K562 (cell line): ENCODE data around the gene DLGAP3. TPM values are rescaled to one million over a fixed set of nuclear protein-coding genes. Genes with fewer than 3 reads are reported as not detected.

Experiments
- BDP1 ChIP-seq: IDR thresholded peaks from 3 replicates; pipeline ENCODE4 v1.6.1; 2011; ENCODE audit not compliant: insufficient read length, insufficient read depth
- DIDO1 ChIP-seq: fragments of 450-650 bp; IDR thresholded peaks from 2 replicates; pipeline ENCODE4 v1.6.1; 2016; ENCODE audit warnings: low read depth, missing biosample characterization, missing genetic modification characterization
- GABPA ChIP-seq: fragments of 200-800 bp; sonication (Bioruptor generic); conservative IDR thresholded peaks from 2 replicates; pipeline ENCODE4 v1.6.1; 2016; ENCODE audit warnings: low read depth, missing genetic modification characterization, missing compliant biosample characterization
- GATAD2B ChIP-seq: fragments of 450-650 bp; IDR thresholded peaks from 2 replicates; pipeline ENCODE4 v1.6.1; 2017; ENCODE audit warnings: mild to moderate bottlenecking, borderline replicate concordance
- HNRNPLL ChIP-seq: fragments of 200-400 bp; formaldehyde crosslinking; IDR thresholded peaks from 2 replicates; pipeline ENCODE4 v1.6.1; 2017; ENCODE audit warnings: low read length, low read depth, mild to moderate bottlenecking; ENCODE audit not compliant: poor library complexity, severe bottlenecking
- MED1 ChIP-seq: sonication (generic); formaldehyde crosslinking; IDR thresholded peaks from 2 replicates; pipeline ENCODE4 v1.8.1; 2023; ENCODE audit warnings: missing genetic modification reagents, borderline replicate concordance
- NUFIP1 ChIP-seq: fragments of 450-650 bp; IDR thresholded peaks from 2 replicates; pipeline ENCODE4 v1.6.1; 2018; ENCODE audit not compliant: partially characterized antibody
- RAD21 ChIP-seq, 2 experiments: fragments of 250-450 bp in 1 of 2; fragments of 450-650 bp in 1 of 2; sonication (Bioruptor Pico) in 1 of 2; formaldehyde crosslinking in 1 of 2; IDR thresholded peaks in 1 of 2; conservative IDR thresholded peaks in 1 of 2; 2 replicates each; pipeline versions ENCODE4 v1.4.0 to v1.8.0; 2020 to 2022; ENCODE audit warnings: mild to moderate bottlenecking in 2 of 2, moderate library complexity in 1 of 2
- RBM15 ChIP-seq: fragments of 200-400 bp; formaldehyde crosslinking; IDR thresholded peaks from 2 replicates; pipeline ENCODE4 v1.6.1; 2018; ENCODE audit warnings: mild to moderate bottlenecking, low read length, moderate library complexity; ENCODE audit not compliant: insufficient read depth
- SETDB1 ChIP-seq: IDR thresholded peaks from one replicate; pipeline ENCODE4 v1.6.1; 2012; ENCODE audit warnings: low read length, control low read depth, inconsistent platforms
- SNIP1 ChIP-seq: fragments of 450-650 bp; IDR thresholded peaks from 2 replicates; pipeline ENCODE4 v1.7.1; 2017; ENCODE audit warnings: low read depth, mild to moderate bottlenecking
- SRF ChIP-seq, 2 experiments: fragments of 250-450, 450-650 bp in 1 of 2; sonication (Bioruptor Pico) in 1 of 2; sonication (generic) in 1 of 2; formaldehyde crosslinking; IDR thresholded peaks; 2 replicates each; pipeline versions ENCODE4 v1.5.0 to v1.5.1; 2020 to 2022; ENCODE audit warnings: mild to moderate bottlenecking in 1 of 2, missing genetic modification reagents in 1 of 2
- THRA ChIP-seq: fragments of 450-650 bp; IDR thresholded peaks from 2 replicates; pipeline ENCODE4 v1.6.1; 2017; ENCODE audit warnings: mild to moderate bottlenecking, moderate library complexity
- ZBTB33 ChIP-seq: sonication (generic); formaldehyde crosslinking; IDR thresholded peaks from 2 replicates; pipeline ENCODE4 v1.8.1; 2023; ENCODE audit warnings: mild to moderate bottlenecking, missing genetic modification reagents
- ZKSCAN1 ChIP-seq: fragments of 150-350 bp; IDR thresholded peaks from 2 replicates; pipeline ENCODE4 v1.6.1; 2016; ENCODE audit warnings: low read depth, low read length
- ZNF778 ChIP-seq: fragments of 450-650 bp; formaldehyde crosslinking; IDR thresholded peaks from 2 replicates; pipeline ENCODE4 v1.4.0; 2020; ENCODE audit warnings: mild to moderate bottlenecking, moderate library complexity
- polyA plus RNA-seq, 8 experiments: library from polyadenylated mRNA; depleted of rRNA in 4 of 8; stranded (reverse) in 5 of 8; unstranded in 3 of 8; fragments of >200 nt; fragmentation: Nextera tagmentation in 2 of 8; fragmentation: Illumina TruSeq in 1 of 8; extraction: Ambion mirVana in 2 of 8; extraction: Trizol in 1 of 8; gene quantifications; 2 replicates each; pipeline versions ENCODE4 v1.2.1 to v1.2.3, GENCODE V29; 2011 to 2014; ENCODE audit warnings: inconsistent platforms in 1 of 8, missing spikeins in 1 of 8
- total RNA-seq, 7 experiments: library from RNA; depleted of rRNA in 6 of 7; stranded (reverse); fragments of >200 nt in 6 of 7; fragmentation: Illumina TruSeq in 2 of 7; extraction: Trizol in 2 of 7; gene quantifications; 2 replicates each; pipeline versions ENCODE4 v1.2.1 to v1.2.3, GENCODE V29; 2011 to 2021; ENCODE audit warnings: low replicate concordance in 1 of 7
- TF ChIP-seq, protein P1 (sequence below): fragments of 250-450 bp; sonication (Bioruptor Pico); IDR thresholded peaks from 2 replicates; pipeline ENCODE4 v1.5.0; 2022; ENCODE audit warnings: mild to moderate bottlenecking
- TF ChIP-seq, protein P2 (sequence below): fragments of 250-450 bp; sonication (Bioruptor Pico); IDR thresholded peaks from 2 replicates; pipeline ENCODE4 v1.4.0; 2020
- TF ChIP-seq, protein P3 (sequence below): IDR thresholded peaks from 3 replicates; pipeline ENCODE4 v1.6.1; 2011; ENCODE audit warnings: borderline replicate concordance, mild to moderate bottlenecking; ENCODE audit not compliant: insufficient read length, insufficient read depth

Gene DLGAP3
- total and polyA plus RNA-seq, 9 of the 15 experiments (the other 6 are each of a cell fraction or from before 2014, with no cell fraction given): 0.01 to 0.16 (median 0.07) TPM; not detected in 6

DNA sequence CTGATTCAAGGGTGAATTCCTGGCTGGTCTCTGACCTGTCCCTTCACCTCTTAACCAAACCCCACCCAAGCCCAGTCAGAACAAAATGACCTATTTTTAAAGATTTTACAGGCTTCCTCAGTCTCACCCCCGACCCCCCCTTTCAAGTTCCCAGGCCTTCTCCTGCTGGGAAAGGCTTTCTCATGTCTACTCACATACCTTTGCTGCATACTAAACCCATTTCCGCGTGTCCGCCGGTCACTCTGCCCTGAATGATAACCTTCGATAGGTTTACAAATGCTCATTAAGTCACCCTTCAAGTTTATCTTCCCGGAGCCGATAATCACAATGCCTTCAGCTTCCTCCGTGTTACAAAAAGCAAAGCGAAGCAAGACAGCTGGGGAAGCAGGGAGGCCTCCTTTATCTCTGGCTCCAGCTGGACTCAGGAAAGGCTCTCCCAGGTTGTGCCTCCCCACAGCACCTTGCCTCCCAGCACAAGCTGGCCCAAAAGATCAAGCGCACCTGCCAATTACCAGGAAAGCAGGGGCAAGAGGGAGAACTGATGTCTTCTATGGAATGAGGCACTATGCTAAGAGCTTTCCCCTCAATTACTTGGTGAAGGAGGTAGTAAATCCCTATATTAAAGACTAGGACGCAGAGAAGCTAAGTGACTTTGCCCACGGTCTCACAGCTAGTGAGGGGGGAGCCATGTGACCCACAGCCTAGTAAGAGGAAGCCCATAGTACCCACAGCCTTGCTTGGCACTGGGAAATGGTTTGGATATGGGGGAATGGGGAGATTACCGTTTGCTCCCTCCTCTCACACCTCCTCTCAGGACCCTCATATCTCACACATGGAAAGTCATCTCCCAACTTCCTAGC, 85.8 kb downstream of the DLGAP3 start (continued):
- TF ChIP-seq ZKSCAN1 (peak; percentile 25; the same call in 1 of the 2 replicates), GABPA (tag) (peak; percentile 63), DIDO1 (tag) (no peak), RBM15 (no peak), SRF (CRISPR knock-in tag; IDR thresholded peaks at IDR 0.05) (peak in 1 of 2 experiments; percentile 67; a peak in 1 of 4 replicates), SETDB1 (no peak), BDP1 (no peak), SNIP1 (0 out of 2 replicates have a peak, but pooled peaks have one; percentile 20), ZBTB33 (peak; percentile 61; the same call in 1 of the 2 replicates), HNRNPLL (no peak), MED1 (CRISPR knock-in tag) (no peak), GATAD2B (peak; percentile 79; the same call in 1 of the 2 replicates), ZNF778 (CRISPR knock-in tag) (no peak), NUFIP1 (no peak), THRA (no peak), RAD21 (CRISPR knock-in tag; conservative IDR thresholded peaks at IDR 0.05 in 1 of 2, IDR thresholded peaks at IDR 0.05 in 1 of 2) (no peak)
- TF ChIP-seq, protein P1, sequence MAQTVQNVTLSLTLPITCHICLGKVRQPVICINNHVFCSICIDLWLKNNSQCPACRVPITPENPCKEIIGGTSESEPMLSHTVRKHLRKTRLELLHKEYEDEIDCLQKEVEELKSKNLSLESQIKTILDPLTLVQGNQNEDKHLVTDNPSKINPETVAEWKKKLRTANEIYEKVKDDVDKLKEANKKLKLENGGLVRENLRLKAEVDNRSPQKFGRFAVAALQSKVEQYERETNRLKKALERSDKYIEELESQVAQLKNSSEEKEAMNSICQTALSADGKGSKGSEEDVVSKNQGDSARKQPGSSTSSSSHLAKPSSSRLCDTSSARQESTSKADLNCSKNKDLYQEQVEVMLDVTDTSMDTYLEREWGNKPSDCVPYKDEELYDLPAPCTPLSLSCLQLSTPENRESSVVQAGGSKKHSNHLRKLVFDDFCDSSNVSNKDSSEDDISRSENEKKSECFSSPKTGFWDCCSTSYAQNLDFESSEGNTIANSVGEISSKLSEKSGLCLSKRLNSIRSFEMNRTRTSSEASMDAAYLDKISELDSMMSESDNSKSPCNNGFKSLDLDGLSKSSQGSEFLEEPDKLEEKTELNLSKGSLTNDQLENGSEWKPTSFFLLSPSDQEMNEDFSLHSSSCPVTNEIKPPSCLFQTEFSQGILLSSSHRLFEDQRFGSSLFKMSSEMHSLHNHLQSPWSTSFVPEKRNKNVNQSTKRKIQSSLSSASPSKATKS (CRISPR knock-in tag): no peak
- TF ChIP-seq, protein P2, sequence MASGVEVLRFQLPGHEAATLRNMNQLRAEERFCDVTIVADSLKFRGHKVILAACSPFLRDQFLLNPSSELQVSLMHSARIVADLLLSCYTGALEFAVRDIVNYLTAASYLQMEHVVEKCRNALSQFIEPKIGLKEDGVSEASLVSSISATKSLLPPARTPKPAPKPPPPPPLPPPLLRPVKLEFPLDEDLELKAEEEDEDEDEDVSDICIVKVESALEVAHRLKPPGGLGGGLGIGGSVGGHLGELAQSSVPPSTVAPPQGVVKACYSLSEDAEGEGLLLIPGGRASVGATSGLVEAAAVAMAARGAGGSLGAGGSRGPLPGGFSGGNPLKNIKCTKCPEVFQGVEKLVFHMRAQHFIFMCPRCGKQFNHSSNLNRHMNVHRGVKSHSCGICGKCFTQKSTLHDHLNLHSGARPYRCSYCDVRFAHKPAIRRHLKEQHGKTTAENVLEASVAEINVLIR (CRISPR knock-in tag): no peak
- TF ChIP-seq, protein P3, sequence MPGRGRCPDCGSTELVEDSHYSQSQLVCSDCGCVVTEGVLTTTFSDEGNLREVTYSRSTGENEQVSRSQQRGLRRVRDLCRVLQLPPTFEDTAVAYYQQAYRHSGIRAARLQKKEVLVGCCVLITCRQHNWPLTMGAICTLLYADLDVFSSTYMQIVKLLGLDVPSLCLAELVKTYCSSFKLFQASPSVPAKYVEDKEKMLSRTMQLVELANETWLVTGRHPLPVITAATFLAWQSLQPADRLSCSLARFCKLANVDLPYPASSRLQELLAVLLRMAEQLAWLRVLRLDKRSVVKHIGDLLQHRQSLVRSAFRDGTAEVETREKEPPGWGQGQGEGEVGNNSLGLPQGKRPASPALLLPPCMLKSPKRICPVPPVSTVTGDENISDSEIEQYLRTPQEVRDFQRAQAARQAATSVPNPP: no peak
